Measurements from ENCODE around the gene AKT1.

The AKT1 gene

GRCh38 chr14:104771374-104771773 is 24.2 kb downstream of the AKT1 start:
- no peak for DNase-seq

GRCh38 chr14:104770851-104771272 is 24.7 kb downstream of the AKT1 start:
- DNase-seq: peak; percentile 52

DNA sequence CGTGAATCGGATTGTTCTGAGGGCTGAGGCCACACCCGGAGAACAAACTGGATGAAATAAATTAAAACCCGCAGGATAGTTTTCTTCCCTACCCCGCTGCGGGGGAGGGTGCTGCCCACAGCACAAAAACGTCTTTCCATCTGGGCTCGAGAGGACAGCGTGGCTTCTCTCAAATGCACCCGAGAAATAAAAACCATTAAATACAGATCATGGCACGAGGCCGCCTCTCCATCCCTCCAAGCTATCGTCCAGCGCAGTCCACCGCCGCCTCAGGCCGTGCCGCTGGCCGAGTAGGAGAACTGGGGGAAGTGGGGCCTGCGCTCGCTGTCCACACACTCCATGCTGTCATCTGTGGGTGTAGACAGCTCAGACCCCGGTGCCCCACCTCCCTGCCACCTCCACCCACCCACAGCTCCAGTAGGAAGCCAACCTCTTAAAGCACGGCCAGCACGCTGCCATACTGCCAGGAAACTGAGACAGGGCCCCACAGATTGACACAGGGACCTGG is 25.4 kb downstream of the AKT1 start:
- DNase-seq: no peak

- DNase-seq: no peak
Observed at GRCh38 chr14:104769324-104770071, 26.1 kb downstream of the AKT1 start.

- peak; percentile 91 for DNase-seq
Observed at GRCh38 chr14:104768437-104769323, 26.9 kb downstream of the AKT1 start.

GRCh38 chr14:104767634-104767918 is 28.0 kb downstream of the AKT1 start:
- DNase-seq: no peak

- no peak for DNase-seq
Observed at GRCh38 chr14:104766863-104767633, 28.5 kb downstream of the AKT1 start.

DNA sequence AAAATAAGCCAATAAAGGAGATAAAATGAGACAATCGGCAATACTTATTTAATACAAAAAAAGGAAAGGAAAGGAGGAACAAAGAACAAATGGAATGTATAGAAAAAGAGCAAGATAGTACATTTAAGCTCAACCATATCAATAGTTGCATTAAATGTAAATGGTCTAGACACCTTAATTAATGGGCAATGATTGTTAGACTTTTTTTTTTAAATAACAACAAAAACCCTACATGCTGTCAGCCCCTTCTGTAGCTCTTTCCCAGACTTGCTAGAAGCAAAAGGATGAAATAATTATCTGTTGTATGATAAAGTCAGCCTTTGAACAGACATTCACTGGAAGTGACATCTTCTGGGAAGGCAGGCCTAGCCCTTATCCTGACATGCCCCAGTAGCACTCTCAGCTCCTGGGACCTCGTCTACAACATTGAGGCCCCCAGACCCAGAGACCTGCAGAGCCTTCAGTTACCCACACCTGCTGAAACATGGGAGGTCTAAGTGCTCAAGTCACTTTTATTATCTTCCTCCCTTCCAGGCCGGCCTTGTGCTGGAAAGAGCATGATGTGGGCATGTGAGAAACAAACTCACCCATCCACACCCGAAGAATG is 29.2 kb downstream of the AKT1 start:
- DNase-seq: no peak

DNA sequence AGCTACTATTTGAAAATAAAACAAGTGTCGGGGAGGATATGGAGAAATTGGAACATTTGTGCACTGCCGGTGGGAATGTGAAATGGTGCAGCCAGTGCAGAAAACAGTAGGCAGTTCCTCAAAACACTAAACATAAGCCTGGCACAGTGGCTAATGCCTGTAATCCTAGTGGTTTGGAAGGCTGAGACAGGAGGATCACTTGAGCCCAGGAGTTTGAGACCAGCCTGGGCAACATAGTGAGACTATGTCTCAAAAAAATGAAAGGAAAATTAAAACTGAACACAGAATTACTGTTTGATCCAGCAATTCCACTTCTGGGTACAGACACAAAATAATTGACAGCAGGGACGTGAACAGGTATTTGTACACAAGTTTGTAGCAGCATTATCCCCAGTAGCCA is 30.0 kb downstream of the AKT1 start:
- DNase-seq: no peak

DNA sequence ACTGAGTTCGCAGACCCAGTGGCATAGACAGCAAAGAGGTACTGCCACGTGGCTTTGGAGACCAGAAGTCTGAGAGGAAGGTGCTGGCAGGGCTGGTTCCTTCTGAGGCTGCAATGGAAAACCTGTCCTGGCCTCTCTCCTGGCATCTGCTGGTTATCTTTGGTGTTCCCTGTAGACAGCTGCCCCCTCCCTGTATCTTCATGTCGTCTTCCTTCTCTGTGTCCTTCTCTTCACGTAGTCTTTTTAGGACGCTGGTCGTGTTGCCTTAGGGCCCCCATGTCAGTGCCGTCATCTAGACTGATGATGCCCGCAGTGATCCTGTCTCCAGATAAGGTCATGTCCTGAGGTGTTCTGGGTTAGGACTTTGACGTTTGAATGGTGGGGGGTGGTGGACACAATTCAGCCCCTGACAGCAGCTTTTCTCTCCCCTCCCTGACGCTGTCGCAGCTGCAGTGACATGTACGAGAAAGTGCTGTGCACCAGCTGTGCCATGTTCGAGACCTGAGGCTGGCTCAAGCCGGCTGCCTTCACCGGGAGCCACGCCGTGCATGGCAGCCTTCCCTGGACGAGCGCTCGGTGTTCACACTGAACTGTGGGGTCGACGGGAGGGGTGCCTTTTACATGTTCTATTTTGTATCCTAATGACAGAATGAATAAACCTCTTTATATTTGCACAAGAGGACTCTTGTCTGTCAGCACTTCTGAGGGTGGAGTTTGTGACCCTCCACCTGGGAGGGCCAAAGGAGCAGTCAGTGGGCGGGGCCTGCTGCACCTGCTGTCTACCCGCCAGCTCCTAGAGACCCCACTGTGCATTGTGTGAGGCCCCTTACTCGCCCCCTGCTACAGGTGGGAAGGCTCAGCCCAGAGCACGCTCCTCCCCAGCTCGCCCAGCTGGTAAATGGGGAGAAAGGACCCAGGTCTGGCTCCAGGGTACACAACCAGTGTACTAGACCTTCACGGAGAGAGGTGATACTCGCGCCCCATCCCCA is 36.3 kb downstream of the AKT1 start:
- DNase-seq: no peak

DNA sequence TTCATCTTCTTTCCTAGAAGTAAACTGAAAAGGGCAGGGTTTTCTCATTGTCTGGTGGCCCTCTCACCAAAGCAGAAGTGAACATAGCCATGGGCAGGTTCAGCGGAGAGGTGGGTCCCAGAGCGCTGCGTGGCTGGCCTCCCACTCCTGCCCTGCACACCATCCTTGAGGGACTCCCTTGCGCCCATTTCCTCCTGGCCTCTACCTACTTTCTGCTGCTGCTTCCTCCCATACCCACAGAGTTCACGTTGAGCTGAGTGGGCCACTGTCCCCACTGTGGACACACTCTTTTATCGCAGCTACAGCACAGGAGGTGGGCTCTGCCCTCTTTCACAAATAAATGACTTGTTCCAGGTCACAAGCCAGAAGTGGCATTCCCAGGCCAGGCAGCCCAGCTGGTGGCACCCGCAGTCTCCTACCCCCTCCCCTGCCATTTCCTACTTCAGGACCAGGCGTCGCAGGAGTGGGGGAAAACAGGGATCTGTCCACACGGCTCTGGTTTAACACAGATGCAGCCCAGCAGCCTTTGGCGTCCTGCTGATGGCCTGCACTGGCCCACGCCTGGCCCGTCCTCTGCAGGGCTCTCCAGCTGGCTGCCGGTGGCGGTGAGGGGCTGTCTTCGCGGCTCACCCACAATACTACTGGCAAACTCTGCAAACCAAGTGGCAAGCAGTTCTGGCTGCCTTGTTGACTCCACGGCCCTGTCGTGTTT is 37.7 kb downstream of the AKT1 start:
- no peak for DNase-seq

GRCh38 chr14:104757238-104757585 is 38.3 kb downstream of the AKT1 start:
- no peak for DNase-seq

GRCh38 chr14:104756477-104757237 is 38.9 kb downstream of the AKT1 start:
- no peak for DNase-seq

GRCh38 chr14:104755621-104756020 is 39.9 kb downstream of the AKT1 start:
- no peak for DNase-seq

- no peak for DNase-seq
Observed at GRCh38 chr14:104754213-104754851, 41.2 kb downstream of the AKT1 start.

DNA sequence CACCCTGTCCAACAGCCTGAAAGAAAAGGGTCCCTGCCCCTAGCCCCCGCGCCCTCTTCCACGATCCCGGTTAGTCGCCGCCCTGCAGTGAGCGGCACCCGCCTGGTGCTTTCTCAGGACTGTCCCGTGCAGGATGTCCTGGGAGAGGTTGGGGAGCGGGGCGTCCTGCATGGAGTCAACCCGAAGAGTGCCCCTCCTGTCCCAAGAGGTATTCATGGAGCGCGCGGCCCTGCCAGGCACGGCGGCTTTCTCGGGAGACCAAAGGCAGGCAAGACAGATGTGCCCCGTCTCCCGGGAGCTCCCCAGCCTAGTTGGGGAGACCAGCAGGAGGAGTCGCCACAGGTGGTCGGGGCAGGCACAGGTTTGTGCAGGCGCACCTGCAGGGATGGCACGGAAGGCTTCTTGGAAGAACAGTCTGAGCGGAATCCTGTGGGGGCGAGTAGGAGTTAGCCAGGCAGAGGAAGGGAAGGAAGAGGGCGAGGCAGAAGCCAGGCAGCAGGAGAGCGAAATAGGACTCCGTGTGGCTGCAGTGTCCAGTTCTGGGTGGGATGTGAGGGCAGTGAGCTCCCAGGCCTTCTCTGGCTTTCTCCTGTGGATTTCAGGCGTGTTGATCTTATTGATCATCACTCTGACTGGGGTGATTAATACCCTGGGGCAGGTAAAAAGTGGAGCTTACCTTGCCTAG is 41.9 kb downstream of the AKT1 start:
- peak; percentile 21 for DNase-seq

GRCh38 chr14:104752735-104753527 is 42.6 kb downstream of the AKT1 start, which contains the start of gene SIVA1:
Gene SIVA1, plus strand, starts transcription at chr14:104753147. Its CDS starts 55 bp downstream, at chr14:104753202.
- peak; percentile 100 for DNase-seq

- DNase-seq: no peak
Observed at GRCh38 chr14:104752423-104752734, 43.2 kb downstream of the AKT1 start.

Measured in hematopoietic multipotent progenitor cell treated with erythropoietin and hydrocortisone succinate and interleukin-3 and kit ligand, for 4 days (in vitro differentiated cells).